AG04450 (cell line): ENCODE results near the gene FERD3L. TPM values are rescaled to one million over a fixed set of nuclear protein-coding genes. Genes with fewer than 3 reads are reported as not detected.

Experiments
- CTCF ChIA-PET: fragments of 300-600, 350-600 bp; formaldehyde crosslinking; extraction: SDS; loops from one replicate; lab custom pipeline; 2022; ENCODE audit warnings: antibody characterized with exemption, inconsistent platforms; lab: Charles Lee
- POLR2A ChIA-PET: fragments of 350-600 bp; formaldehyde crosslinking; extraction: SDS; loops from one replicate; lab custom pipeline; 2021; ENCODE audit warnings: antibody characterized with exemption, inconsistent platforms; lab: Yijun Ruan, JAX
- DNase-seq: peaks from one replicate; pipeline ENCODE4 v3.0.0-alpha.2; 2011; ENCODE audit warnings: low read depth, low spot score
- H3K27ac ChIP-seq: one replicate; pipeline ENCODE4 v1.5.1; 2012; ENCODE audit warnings: low read depth, low read length, control low read depth
- H3K27me3 ChIP-seq: one replicate; pipeline ENCODE4 v1.6.0; 2012; ENCODE audit warnings: low read length; ENCODE audit not compliant: control insufficient read depth, insufficient read depth
- H3K4me3 ChIP-seq: 2 replicates; pipeline ENCODE4 v1.5.1; 2011; ENCODE audit warnings: mild to moderate bottlenecking, low read depth, low read length, control low read depth
- H3K9me3 ChIP-seq: 2 replicates; pipeline ENCODE4 v1.5.1; 2012; ENCODE audit warnings: low read length; ENCODE audit not compliant: control insufficient read depth, insufficient read depth
- polyA plus RNA-seq: library from polyadenylated mRNA; depleted of rRNA; stranded (reverse); fragments of >200 nt; gene quantifications from 2 replicates; pipeline ENCODE4 v1.2.3, GENCODE V29; 2011
- TF ChIP-seq, protein P1 (sequence below): IDR thresholded peaks from 2 replicates; pipeline ENCODE4 v1.5.1; 2011; ENCODE audit warnings: low read depth, low read length, control low read depth, inconsistent platforms

FERD3L gene
- polyA plus RNA-seq, 1 experiment: not detected

DNA sequence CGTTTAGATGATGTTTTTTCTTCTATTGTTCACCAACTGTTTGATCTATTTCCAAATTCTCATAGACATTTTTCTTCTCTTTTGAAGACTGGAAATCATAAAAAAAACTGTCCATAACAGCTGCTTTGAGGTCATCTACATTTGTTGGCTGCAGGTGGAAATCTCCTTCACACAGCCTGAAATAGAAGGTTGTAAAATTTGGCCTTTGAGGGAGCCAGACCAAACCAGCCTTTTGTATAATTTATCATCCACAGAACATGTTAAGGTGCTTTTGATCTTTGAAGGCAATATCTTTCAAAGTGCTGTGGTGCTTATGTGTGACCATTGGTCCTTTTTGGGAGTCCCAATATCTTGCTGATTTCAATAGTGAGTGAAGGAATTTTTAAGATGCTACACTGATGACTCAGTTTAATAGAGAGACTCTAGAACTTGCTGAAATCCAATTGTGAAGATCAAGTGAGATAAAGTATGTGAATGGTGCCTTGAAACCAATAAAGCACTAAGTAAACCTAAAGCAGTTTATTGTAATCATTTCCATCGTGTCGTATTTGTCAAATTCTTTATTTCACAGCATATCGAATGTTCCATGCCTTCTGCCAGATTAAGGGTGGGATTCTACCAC is 5.4 kb downstream of the FERD3L start:
- no peak for DNase-seq
- H3K4me3 ChIP-seq: no peak overlapping the region
- peaks cover 19% of the 10 kb centered on the region for H3K27me3 ChIP-seq
- POLR2A ChIA-PET: no interaction called here
- CTCF ChIA-PET: interaction anchor here (0.9 kb wide), 1 partner anchor 18 kb away, joined by 3 read pairs; no protein-coding TSS in a partner anchor
- H3K9me3 ChIP-seq: peaks cover under 1% of the 10 kb centered on the region; the same call in 1 of the 2 replicates
- no peak overlapping the region for H3K27ac ChIP-seq
- TF ChIP-seq, protein P1, sequence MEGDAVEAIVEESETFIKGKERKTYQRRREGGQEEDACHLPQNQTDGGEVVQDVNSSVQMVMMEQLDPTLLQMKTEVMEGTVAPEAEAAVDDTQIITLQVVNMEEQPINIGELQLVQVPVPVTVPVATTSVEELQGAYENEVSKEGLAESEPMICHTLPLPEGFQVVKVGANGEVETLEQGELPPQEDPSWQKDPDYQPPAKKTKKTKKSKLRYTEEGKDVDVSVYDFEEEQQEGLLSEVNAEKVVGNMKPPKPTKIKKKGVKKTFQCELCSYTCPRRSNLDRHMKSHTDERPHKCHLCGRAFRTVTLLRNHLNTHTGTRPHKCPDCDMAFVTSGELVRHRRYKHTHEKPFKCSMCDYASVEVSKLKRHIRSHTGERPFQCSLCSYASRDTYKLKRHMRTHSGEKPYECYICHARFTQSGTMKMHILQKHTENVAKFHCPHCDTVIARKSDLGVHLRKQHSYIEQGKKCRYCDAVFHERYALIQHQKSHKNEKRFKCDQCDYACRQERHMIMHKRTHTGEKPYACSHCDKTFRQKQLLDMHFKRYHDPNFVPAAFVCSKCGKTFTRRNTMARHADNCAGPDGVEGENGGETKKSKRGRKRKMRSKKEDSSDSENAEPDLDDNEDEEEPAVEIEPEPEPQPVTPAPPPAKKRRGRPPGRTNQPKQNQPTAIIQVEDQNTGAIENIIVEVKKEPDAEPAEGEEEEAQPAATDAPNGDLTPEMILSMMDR: no peak

DNA sequence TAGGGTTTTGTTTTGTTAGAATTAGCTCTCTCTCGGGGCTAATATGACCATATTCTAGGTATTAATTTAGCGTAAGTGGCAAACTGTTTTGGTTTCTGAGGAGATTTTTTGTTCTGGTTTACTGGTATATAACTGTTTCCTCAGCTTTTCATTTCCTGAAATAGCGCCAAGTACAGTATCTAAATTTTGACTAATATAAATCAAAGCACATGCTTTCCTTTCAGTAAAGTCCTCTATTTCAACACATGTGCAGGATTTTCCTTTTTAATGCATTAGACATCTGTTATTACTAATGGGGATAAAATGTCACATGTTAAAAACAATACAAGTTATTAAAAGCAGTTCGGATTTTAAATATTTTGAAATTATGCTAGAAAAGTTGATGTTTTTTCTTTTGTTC is 11.3 kb downstream of the FERD3L start:
- TF ChIP-seq, protein P1: no peak
- Histone ChIP-seq H3K27me3 (no peaks in the 10 kb centered on the region), H3K4me3 (no peak overlapping the region), H3K27ac (no peak overlapping the region), H3K9me3 (no peaks in the 10 kb centered on the region)
- POLR2A ChIA-PET: no interaction called here
- CTCF ChIA-PET: interaction anchor here (1.0 to 1.9 kb wide), 5 partner anchors 12 to 358 kb away, joined by 3 to 8 read pairs (median 5); no protein-coding TSS in a partner anchor
- DNase-seq: no peak

DNA sequence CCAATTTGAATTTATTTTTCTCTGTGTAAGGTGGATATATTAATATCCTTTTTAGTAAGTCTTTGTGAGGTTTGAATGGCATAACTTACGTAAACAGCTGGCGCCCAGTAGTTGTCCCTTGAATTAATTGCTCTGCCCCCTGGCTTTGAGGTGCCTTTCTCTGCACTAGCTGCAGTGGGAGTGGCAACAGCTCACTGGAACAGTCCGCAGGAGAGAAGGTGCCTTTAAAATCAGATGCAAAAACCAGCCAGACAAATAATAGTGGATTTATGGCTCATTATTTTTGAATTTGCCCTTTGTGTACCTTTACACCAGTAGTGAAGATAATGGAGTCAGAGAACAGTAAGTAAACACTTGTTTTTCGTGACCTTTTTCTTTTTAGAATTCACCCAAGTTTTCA is 11.8 kb downstream of the FERD3L start:
- no peak overlapping the region for H3K4me3 ChIP-seq
- TF ChIP-seq, protein P1: no peak
- no peak overlapping the region for H3K27ac ChIP-seq
- ChIA-PET POLR2A (no interaction called here), CTCF (interaction anchor here (1.0 to 1.9 kb wide), 5 partner anchors 11 to 358 kb away, joined by 3 to 8 read pairs (median 5); no protein-coding TSS in a partner anchor)
- no peaks in the 10 kb centered on the region for H3K27me3 ChIP-seq
- DNase-seq: no peak
- no peaks in the 10 kb centered on the region for H3K9me3 ChIP-seq

DNA sequence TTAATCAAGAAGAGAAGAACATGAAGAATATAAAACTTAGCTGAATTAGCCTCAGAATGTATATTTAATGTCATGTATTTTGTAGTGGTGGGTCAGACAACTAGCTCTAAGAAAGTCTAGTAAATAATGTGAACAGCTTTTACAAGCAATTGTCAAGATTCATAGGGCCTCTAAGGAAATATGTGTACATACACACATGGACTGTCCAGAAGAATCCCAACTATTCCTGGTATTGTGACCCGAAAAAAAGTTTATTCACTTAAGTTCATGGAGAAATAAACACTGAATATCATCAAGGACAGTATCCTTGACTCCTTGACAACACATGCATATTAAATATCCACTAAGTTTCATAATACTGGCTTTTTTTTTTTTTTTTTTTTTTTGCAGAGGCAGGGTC is 16.4 kb downstream of the FERD3L start:
- TF ChIP-seq, protein P1: no peak
- POLR2A ChIA-PET: no interaction called here

DNA sequence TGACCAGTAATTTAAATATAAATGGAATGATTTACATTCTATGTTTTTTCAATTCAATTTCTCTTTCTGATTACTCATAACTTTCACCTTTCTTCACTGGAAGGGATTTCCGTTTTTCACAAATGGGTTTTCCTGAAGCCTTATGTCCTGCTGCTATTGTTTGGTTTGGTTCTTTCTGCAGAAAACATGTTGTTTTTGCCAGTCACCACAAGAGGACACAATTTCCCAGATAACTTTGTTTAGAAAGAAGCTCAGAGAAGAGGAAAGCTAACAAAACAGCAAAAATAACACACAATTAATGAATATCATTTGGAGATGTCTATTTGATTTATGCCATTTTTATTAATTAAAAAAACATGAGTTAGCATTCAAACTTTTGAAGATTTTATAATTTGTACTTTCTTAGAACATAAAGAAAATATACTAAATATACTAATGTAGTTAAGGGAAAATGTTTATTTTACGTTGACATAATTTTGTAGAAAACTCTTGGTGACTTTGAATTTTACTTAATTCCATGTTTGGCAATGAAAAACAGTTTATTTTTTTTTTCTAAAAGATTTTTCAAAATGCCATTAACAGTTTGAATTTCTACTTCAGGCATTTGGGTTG is 23.1 kb downstream of the FERD3L start:
- no peak for DNase-seq
- no peak overlapping the region for H3K27ac ChIP-seq
- no peak overlapping the region for H3K4me3 ChIP-seq
- no peaks in the 10 kb centered on the region for H3K27me3 ChIP-seq
- CTCF ChIA-PET: interaction anchor here (0.5 to 9.9 kb wide), 46 partner anchors 8 to 1190 kb away, joined by 3 to 146 read pairs (median 4); partner anchors contain the start of gene POLR1F
- peaks cover 4% of the 10 kb centered on the region; the same call in 1 of the 2 replicates for H3K9me3 ChIP-seq
- TF ChIP-seq, protein P1: peak; percentile 94
- POLR2A ChIA-PET: interaction anchor here (0.6 kb wide), 1 partner anchor 477 kb away, joined by 6 read pairs; no protein-coding TSS in a partner anchor

More for the DNA sequence above, 16.4 kb downstream of the FERD3L start:
- no peak overlapping the region for H3K27ac ChIP-seq
- CTCF ChIA-PET: interaction anchor here (1.2 kb wide), 1 partner anchor 463 kb away, joined by 3 read pairs; no protein-coding TSS in a partner anchor
- H3K4me3 ChIP-seq: no peak overlapping the region
- DNase-seq: no peak
- H3K9me3 ChIP-seq: no peaks in the 10 kb centered on the region
- no peaks in the 10 kb centered on the region for H3K27me3 ChIP-seq
